Measurements from ENCODE around the gene SRBD1. TPM values are rescaled to one million over a fixed set of nuclear protein-coding genes. Genes with fewer than 3 reads are reported as not detected.

SRBD1 gene
- total and polyA plus RNA-seq, 7 donors: 2.3 to 6.4 (median 4.0) TPM

DNA sequence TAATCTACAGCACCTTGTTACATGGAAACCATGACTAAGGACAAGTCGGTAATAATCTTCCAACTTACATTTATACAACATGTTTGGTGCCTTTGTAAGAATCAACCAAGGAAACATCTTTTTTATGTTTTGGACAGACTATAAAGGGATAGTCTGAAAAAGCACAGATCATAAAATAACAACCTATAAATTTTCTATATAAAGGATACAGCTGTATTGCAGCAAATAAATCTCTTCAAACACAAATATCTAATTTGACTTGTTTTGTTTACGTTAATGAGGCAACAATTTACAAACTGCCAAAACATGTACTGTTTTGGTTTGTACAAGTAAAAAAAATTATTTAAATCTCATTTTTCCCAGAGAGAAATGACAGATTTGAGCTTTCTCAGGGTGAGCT, 92.5 kb downstream of the SRBD1 start:
- 77 to 89% (median 88%) methylated on average over 2 of the region's 2 CpGs for WGBS, 3 donors
- H3K4me3 ChIP-seq: no peak overlapping the region
- H3K9me3 ChIP-seq: no peaks in the 10 kb centered on the region
- H3K36me3 ChIP-seq (ENCODE audit: insufficient read depth in 1 of 2, low read depth in 1 of 2): no peaks in the 10 kb centered on the region
- intact Hi-C loops (cut with DNase I): no loop called here
- TF ChIP-seq, protein P1, sequence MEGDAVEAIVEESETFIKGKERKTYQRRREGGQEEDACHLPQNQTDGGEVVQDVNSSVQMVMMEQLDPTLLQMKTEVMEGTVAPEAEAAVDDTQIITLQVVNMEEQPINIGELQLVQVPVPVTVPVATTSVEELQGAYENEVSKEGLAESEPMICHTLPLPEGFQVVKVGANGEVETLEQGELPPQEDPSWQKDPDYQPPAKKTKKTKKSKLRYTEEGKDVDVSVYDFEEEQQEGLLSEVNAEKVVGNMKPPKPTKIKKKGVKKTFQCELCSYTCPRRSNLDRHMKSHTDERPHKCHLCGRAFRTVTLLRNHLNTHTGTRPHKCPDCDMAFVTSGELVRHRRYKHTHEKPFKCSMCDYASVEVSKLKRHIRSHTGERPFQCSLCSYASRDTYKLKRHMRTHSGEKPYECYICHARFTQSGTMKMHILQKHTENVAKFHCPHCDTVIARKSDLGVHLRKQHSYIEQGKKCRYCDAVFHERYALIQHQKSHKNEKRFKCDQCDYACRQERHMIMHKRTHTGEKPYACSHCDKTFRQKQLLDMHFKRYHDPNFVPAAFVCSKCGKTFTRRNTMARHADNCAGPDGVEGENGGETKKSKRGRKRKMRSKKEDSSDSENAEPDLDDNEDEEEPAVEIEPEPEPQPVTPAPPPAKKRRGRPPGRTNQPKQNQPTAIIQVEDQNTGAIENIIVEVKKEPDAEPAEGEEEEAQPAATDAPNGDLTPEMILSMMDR (IDR thresholded peaks at IDR 0.05): no peak
- no peaks in the 10 kb centered on the region for H3K27me3 ChIP-seq (ENCODE audit: insufficient read depth in 3 of 3, low read length in 2 of 3)
- no peaks in the 10 kb centered on the region for H3K4me1 ChIP-seq
- no peak overlapping the region for H3K27ac ChIP-seq
- ATAC-seq: no peak
- DNase-seq: no peak

DNA sequence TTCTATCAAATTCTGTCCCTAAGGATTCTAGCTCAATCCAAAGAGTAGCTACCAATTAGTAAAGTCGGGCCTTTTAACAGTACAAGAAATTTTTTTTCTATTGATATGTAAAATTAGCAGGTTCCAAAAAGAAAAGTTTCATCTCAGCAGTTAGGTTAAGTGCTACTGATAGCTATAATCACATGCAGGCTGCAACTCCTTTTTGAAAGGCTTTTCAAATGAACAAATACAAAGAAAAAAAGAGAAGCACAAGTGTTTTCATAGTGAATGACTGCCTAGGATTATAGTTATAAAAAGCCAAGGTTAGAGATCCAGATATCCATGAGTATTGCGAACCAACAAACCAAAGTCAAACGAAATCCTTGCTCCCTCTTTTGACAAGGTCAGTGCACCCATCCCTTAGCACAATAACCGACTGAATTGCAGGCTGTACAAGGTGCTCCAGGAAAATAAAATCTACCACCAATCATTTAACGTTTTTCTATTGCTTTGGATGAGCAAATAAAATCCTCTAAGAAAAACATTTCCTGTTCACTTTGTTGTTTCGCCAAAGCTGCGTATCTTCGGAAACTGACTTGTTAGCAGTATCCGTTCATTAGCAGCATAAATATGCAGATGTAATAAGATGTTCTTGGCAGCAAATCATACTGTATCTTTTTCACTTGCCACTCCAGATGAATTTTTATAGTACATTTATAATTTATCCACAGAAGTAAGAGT, 100.2 kb downstream of the SRBD1 start:
- DNase-seq (no peak), ATAC-seq (no peak)
- Histone ChIP-seq H3K36me3 (ENCODE audit: insufficient read depth in 1 of 2, low read depth in 1 of 2) (no peaks in the 10 kb centered on the region), H3K27ac (no peak overlapping the region), H3K4me1 (no peaks in the 10 kb centered on the region), H3K27me3 (ENCODE audit: insufficient read depth in 3 of 3, low read length in 2 of 3) (no peaks in the 10 kb centered on the region), H3K4me3 (no peak overlapping the region), H3K9me3 (no peaks in the 10 kb centered on the region)
- intact Hi-C loops (cut with DNase I): no loop called here
- TF ChIP-seq, protein P1 (IDR thresholded peaks at IDR 0.05): no peak
- WGBS, 3 donors: 70 to 76% (median 72%) methylated on average over 9 of the region's 9 CpGs

- intact Hi-C loops (cut with DNase I): no loop called here
- Histone ChIP-seq H3K4me1 (no peaks in the 10 kb centered on the region), H3K36me3 (ENCODE audit: insufficient read depth in 1 of 2, low read depth in 1 of 2) (no peaks in the 10 kb centered on the region), H3K27me3 (ENCODE audit: insufficient read depth in 3 of 3, low read length in 2 of 3) (no peaks in the 10 kb centered on the region), H3K9me3 (no peaks in the 10 kb centered on the region), H3K4me3 (no peak overlapping the region), H3K27ac (no peak overlapping the region)
- TF ChIP-seq, protein P1 (IDR thresholded peaks at IDR 0.05): no peak
- no peak for ATAC-seq
- no peak for DNase-seq
- WGBS, 3 donors: 89 to 94% (median 93%) methylated on average over 3 of the region's 3 CpGs
These were observed 104.3 kb downstream of the SRBD1 start for GRCh38 chr2:45506756-45507155.

- Histone ChIP-seq H3K36me3 (ENCODE audit: insufficient read depth in 1 of 2, low read depth in 1 of 2) (no peaks in the 10 kb centered on the region), H3K4me1 (no peaks in the 10 kb centered on the region), H3K4me3 (no peak overlapping the region), H3K27me3 (ENCODE audit: insufficient read depth in 3 of 3, low read length in 2 of 3) (no peaks in the 10 kb centered on the region), H3K27ac (no peak overlapping the region), H3K9me3 (no peaks in the 10 kb centered on the region)
- 37 to 48% (median 39%) methylated on average over 1 of the region's 1 CpG for WGBS, 3 donors
- TF ChIP-seq, protein P1 (IDR thresholded peaks at IDR 0.05): no peak
- peak in 1 of 4 donors; percentile 30 for ATAC-seq
- DNase-seq: no peak
- intact Hi-C loops (cut with DNase I): no loop called here
These were observed 105.9 kb downstream of the SRBD1 start for GRCh38 chr2:45505138-45505537.

Data from psoas muscle (tissue), 8 donors.